ENCODE measurements around the gene TSPAN18. TPM values are rescaled to one million over a fixed set of nuclear protein-coding genes. Genes with fewer than 3 reads are reported as not detected.
A peak's percentile ranks its signal among the peaks of the same experiment; 100 is the strongest.

The TSPAN18 gene
- polyA plus RNA-seq, 4 donors = 53.1 to 61.4 (median 57.6) TPM

DNA sequence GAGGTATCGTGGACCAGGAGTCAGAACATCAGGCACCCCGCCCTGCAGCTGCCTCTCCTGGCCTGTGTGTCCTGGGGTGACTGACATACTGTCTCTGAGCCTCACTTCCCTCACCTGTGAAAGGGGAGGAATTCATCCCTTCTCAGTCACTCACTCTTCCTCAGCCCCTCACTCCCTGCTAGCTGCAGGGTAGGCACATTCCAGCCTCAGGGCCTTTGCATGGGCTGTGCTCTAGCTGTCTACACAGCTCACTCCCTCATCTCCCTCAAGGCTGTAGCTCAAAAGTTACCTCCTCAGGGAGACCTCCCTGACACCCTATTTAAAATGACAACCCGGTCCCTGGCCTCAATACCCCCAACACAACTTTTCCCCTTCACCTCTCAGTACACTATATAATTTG lies 221.4 kb downstream of the TSPAN18 start:
- DNase-seq (ENCODE audit: low read depth in 4 of 4, low spot score in 3 of 4) = no peak

DNA sequence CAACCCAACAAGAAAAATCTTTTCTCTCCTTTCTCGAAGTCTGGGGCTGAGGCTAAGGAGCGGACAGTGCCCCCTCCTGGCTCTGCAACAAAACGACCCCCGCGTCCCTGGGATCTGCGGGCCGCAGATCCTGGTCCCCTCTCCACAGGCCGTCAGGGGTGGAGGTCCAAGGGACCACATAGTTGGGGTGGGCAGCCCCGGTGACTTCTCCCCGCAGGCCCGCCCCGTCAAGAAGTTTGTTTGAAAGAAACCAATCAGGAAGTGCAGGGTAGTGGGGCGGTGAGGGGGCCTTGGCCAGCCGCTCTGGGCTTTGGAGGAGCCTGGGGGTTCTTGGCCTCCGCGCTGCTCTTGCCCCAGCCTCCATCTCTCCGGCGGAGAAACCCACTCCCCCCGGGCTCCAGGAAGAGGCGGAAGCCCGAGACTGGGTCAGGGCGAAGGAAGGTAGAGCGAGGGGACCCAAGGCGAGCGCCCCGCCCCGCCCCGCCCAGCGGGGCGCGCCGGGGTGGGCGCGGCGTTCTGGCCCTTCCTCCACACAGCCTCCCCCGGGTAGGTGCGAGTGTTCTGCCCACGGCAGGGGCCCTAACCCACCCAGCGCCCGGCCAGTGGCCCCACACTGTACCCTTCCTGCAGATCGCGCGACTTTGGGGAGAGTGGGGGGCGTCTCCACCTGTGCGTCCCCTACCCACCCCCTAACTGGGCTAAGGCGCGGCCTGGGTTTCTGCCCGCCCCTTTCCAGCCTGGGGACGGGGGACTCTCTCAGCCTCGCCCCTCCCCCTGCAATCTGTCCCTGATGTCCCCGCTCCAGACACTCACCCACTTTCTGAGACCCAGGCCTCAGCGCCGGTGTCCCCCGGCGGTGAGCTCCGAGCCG lies 222.6 kb downstream of the TSPAN18 start:
- peak in 1 of 4 donors; percentile 40 for DNase-seq (ENCODE audit: low read depth in 4 of 4, low spot score in 3 of 4)

DNA sequence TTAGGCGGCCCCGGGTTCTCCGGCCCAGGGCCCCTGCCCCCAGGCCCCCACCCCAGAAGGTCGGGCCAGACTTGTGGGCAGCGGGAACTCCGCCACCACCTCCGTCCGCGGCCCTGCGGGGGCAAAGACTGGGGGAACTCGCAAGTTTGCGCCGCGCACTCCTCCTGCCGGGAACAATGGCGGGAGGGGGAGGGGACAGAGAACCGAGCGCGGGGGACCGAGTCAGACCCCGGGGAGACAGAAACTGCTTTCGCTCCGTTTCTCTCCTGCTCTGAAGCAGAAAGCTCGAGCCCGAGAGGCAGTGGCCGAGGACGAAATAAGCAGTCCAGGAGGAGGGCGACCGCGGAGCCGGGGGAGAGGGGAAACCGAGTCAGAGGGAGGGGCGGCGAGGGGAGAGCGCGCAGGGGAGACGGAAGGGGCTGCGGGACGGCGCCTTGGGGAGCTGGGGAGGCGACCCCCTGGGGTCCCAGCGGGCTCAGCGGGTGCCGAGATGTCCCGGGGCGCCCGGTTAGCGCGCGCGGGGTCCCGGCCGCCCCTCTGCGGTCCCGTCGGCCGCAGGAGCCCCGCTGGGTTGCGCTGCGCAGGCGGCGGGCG lies 223.4 kb downstream of the TSPAN18 start:
- no peak for DNase-seq (ENCODE audit: low read depth in 4 of 4, low spot score in 3 of 4)

DNA sequence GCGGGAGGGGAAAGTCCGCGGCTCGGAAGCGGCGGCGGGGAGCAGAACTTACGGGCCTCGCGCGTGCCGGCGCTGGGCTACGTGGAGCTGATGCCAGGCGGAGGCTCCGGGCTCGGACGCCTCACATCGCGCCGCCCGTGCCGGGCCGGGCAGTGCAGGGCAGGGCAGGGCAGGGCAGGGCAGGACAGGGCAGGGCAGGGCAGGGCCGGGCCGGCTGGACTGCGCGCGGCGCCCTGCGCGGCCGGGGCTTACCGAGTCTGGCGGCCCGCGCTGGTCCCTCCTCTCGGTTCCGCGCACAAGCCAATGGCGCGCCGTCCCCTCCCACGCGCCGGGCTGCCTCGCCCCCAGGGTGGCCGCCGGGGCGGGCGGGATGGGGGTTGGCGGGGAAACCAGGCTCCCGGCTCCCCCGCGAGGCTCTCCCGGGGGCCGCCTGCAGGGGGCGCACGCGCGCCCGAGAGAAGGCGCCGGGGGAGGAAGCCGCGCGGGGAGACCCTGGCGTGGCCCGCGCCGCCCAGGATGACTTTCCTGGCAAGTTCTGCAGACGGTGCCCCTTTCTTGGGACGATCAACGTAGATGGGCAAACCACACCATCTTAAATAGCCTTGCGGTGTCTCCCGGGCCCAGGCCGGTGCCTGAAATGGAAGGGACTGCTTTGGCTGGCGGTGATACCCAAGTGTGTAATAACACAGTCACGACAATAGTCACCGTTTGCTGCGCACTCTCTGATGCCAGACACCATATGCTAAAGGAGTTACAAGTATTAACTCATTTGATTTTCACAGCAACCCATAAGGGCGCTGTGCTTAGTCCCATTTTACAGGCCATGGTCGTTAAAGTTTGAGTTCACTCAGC lies 224.1 kb downstream of the TSPAN18 start, which contains the start of gene TP53I11:
Gene TP53I11, minus strand, starts transcription at position 259 of the 852 bp plus-strand sequence. CDS start 12,548 bp downstream, outside the sequence.
- peak in 2 of 4 donors; percentile 54 for DNase-seq (ENCODE audit: low read depth in 4 of 4, low spot score in 3 of 4)

DNA sequence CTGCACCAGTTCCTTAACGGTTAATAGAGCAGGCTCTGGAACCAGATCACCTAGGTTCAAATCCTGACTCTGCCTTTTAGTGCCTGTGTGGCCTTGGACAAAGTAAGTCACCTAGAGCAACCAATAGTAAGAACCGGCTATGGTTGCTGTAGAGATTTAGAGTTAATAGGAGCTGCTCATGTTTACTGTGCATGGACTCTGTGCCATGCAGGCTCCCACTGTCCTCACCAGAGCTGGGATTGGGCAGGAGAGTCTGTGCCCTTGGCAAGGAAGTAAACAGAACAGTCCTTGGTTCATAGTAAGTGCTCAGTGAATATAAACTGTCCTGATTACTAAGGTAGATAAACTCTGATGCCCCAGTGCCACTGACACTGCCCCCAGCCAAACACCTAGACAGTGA lies 225.3 kb downstream of the TSPAN18 start:
- no peak for DNase-seq (ENCODE audit: low read depth in 4 of 4, low spot score in 3 of 4)

DNA sequence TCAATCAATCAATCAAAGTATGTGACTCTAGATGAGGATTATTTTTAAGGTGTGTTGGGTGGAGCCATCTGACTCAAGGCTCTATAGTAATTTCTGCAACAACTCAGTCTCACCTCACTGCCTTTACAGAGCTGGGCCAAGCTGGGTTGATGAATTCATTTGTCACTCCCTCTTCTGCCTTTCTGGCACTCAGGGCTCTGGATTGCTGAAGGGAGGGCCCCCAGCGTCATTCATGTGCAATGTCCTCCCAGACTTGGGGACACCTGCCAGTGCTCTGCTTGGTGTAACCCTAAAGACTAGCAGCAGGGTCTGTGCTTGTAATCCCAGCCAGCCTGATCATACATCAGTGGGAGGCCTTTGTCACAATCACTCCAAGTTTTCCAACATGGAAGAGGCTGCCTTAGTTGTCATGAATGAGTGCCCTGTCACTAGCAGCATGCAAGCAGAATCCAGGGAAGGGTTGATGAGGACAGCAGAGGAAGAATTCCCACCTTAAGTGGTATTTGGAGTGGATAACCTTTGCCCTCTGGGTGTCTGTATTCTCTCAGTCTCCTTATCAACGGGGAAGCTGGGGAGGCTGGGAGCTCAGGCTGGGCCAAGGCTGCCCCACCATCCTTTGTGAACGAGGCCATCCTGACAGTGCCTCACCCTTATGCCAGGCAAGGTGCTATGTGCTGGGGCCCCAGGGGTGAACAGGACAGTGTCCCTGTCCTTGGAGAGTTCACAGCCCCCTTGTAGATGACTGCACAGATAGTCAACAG lies 225.9 kb downstream of the TSPAN18 start:
- DNase-seq (ENCODE audit: low read depth in 4 of 4, low spot score in 3 of 4) = no peak

DNA sequence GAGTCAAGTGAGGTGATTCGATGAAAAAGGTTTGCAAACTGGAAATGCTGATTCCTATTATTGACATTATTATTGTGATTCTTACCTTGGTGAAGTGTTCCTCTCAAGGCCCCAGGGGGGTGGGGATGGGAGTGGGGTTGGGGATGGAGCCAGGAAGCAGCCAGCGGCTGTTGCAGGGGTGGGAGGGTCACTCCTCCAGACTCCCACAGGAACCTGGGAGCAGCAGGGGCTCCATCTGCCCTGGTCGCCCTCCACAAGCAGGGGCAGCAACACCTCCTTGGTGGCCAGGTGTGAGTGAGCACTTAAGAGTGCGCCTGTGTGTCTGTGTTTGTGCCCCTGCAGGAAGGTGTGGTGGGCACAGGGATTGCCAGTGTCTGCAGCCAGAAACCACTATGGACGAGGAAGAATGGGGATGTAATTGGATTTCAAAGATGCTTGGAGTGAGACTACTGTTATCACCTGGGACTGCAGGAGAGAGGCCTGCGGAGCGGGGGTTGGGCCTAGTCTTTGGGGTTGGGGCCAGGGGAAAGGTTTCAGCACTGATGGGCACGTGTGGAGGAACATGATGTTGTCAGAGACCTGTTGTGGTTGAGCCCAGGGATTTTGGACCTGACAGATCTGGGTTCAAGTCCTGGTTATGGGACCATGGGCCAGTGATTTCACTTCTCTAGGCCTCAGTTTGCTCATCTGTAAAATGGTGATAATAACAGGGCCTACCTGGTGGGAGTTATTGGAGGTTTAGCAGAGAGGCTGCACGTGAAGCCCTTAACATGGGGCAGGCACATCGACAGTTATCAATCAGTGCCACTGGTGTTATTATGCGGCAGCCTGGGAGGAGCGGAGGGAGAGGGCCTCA lies 227.5 kb downstream of the TSPAN18 start:
- no peak for DNase-seq (ENCODE audit: low read depth in 4 of 4, low spot score in 3 of 4)

DNA sequence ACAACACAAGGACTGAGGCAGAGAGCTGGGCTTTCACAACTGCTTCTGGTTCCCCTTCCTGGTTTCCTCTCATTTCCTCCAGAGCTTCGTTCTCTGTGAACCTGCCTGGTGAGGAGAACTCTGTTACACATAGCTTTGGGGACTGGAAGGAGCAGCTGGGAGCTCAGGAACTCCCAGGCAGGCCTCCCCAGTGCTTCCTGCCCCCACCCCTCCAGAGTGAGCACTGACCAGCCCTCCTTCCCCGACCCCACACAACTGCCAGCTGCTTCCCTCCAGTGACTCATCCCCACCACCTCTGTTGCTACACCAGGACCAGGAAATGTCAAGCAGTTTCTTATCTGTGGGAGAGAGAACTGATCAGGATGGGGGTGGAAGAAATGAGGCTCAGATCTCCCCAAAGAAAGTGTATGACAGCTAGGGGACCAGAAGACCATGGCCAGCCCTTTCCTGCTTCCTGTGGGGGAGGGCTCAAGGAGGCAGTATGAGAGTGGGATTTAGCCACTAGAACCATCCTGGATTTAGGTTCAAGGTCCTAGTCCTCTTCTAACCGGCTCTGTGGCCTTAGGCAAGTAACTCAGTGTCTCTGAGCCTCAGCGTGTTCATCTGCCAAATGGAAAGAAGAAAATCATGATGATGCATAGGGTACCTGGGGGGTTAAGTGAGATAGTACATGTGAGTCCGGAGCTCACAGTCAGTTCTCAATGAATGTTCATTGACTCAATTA lies 228.4 kb downstream of the TSPAN18 start:
- DNase-seq (ENCODE audit: low read depth in 4 of 4, low spot score in 3 of 4) = no peak

DNA sequence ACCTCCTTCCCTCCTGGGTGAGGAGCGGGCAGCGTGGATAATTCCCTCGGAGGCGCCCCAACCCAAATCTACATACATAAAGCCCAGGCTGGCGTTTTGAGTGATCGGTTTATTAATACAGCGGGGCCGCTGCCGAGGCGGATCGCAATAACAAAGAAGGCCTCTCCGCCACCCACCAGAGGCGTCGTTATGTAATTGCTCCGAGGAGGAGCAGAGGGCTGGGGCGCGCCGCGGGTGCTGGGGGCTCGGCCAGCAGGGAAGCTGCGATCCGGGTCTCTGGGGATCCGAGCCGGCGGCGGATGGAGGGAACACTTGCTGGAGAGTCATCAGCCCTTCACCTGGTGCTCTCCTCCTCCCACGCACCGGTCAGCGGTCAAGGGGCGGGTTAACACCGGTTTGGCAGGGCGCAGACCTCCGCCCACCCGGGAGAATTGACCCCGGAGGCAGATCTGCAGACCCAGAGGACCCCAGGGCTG lies 230.3 kb downstream of the TSPAN18 start:
- no peak for DNase-seq (ENCODE audit: low read depth in 4 of 4, low spot score in 3 of 4)

DNA sequence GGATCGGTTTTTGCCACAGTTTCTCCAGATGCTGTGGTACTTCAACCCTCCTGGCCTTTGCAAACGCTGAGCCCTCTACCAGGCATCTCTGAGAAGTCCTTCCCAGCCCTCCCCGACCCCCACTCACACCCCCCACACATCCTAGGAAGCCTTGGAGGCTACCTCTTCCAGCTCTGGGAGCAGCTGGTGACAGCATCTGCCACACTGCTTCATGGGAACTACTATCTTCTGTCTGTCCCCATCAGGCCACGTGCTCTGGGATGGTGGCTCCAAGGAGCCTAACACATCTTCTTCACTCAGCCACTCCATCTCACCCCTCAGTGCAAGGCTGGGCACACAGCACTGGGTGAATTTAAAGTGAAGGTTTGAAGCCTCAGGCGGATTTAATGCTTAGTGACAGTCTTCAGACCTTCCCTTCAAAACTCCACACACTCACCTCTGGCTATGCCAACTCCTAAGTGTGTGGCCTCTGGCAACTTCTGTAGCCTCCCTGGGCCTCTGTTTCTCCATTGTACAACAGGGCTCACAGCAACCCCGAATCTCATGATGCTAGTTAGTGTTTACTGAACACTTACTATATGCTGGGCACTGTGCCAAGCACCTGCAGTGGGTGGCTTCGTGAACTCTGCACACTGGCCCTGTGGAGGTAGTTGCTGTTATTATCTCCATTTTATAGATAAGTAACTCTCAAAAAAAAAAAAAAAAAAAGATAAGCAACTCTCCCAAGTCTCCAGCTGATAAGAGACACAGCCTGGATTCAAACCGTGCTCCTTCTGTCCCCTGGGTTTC lies 231.2 kb downstream of the TSPAN18 start:
- DNase-seq (ENCODE audit: low read depth in 4 of 4, low spot score in 3 of 4) = no peak

DNA sequence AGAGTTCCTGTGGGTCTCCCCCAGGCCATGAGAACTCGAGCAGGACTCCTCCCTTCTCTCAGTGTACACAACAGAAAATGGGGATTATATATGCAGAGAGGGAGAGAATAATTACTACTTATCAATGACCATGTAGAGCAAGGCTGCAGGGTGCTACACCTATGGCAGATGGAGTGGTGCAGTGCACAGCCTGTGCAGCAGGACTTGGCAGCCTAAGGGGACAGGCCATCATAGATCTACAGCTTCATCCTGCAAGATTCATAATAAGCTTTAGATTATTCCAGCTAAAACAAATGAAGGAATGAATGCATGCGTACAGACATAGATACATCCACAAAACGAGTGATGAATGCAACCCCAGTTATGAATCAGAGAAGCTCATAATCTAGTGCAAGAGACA lies 232.3 kb downstream of the TSPAN18 start:
- no peak for DNase-seq (ENCODE audit: low read depth in 4 of 4, low spot score in 3 of 4)

DNA sequence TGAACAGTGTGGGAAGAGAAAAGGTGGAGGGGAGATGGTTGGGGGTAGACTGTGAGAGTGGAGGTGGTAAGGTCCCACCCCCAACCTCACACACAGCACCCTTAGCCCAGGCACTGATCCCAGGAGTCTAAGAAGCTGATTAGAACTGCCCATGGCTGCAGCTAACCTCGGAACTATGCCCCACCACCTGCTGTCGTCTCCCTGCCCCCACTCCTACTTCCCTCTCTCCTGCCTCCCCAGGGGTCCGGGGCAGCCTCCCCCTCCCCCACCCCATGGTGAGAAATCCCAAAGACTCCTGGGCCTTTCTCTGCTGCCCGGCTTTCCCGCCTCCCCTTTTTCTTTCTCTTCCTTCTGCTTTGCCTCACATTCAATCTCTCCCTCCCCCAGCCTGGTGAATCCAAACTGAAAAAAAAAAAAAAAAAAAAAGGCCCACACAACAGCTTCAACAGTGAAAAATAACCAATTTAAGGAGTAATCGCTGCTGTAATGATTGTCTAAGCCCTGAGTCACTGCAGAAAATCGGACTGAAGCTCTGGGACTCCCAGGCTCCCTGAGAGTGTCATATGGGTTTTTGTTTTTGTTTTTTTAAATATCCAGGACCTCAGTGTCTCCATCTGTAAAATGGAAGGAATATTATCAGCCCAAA lies 233.6 kb downstream of the TSPAN18 start:
- DNase-seq (ENCODE audit: low read depth in 4 of 4, low spot score in 3 of 4) = no peak

DNA sequence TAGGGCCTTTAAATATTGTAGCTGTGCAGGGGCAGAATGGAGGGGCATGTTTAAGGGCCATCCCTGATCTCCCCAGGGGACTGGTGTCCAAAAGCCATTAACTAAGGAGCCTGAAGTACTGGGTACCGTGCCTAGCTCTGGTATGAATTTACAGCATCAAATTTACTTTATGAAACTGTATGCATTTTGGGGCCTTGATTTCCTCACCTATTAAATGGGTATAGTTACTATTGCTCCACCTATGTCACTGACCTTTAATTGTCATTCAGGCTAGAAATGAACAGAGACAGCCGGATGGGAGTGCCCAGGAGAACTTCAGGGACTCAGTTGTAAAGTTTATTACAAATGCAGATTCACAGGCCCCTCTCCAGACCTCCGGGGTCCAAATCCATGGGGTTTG lies 235.7 kb downstream of the TSPAN18 start:
- no peak for DNase-seq (ENCODE audit: low read depth in 4 of 4, low spot score in 3 of 4)

DNA sequence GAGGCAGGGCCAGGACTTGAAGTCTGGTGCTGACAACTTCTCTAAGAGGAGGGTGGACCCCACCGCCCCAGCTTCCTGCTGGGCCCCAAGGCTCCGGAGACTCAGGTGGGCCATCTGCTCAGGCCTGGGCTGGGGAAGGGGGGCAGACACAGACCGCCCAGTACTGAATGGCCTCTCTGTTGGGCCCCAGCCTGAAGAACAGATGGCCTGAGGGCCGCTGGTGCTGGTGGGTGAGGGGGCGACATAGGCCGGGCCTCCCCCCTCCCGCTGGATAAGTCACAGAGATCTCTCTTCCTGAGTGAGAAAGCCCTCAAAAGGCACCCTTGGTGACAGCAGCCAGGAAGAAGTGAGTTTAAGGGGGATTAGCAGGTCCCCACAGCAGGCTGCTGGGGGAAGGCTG lies 236.4 kb downstream of the TSPAN18 start:
- no peak for DNase-seq (ENCODE audit: low read depth in 4 of 4, low spot score in 3 of 4)

DNA sequence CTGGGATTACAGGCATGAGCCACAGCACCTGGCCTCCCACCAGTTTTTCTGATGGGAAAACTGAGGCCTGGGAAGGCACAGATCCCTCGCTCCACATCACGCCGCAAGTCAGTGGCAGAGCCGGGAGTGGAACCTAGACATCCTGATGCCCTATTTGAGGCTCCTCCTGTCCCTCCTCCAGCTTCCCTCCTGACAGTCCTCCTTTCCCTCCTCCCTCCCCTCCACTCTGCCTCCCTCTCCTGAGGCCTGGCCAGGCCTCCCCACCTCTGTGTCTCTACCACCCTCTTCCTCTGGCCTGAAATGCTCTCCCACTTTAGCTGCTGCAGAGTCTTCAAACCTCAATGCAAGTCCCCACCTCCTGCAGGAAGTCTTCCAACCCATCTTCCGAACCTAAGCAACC lies 237.2 kb downstream of the TSPAN18 start:
- no peak for DNase-seq (ENCODE audit: low read depth in 4 of 4, low spot score in 3 of 4)

DNA sequence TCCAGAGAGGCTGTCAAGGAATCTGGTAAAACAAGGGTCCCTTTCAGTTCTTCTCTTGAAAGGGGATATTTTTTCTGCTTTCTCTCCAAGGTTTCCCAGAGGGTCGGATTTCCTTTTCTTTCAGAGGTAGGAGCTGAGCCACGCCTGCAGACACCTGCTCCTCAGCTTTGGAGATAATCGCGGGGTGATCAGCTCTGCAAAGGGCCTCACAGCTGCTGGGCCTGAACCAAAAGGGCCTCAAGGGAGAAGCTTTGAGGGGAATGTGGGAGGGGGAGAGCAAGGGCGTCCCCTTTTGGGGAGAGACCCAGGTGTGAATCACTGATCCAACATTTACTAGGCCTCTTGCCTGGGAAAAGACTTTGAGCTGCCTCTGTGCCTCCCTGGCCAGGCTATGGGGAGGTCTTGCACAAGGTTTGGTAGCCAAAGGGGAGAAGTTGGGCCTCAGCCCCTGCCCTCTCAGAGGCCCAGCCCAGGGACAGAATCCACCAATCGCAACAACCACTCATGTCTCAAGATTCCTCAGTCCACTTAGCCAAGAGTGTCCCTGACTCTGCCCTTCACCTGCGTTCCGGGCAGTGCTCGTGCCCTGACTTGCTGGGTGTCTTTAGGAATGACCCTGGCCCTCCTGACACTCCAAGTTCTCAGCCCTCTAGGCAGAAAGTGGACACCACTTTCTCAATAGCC lies 237.9 kb downstream of the TSPAN18 start:
- no peak for DNase-seq (ENCODE audit: low read depth in 4 of 4, low spot score in 3 of 4)

DNA sequence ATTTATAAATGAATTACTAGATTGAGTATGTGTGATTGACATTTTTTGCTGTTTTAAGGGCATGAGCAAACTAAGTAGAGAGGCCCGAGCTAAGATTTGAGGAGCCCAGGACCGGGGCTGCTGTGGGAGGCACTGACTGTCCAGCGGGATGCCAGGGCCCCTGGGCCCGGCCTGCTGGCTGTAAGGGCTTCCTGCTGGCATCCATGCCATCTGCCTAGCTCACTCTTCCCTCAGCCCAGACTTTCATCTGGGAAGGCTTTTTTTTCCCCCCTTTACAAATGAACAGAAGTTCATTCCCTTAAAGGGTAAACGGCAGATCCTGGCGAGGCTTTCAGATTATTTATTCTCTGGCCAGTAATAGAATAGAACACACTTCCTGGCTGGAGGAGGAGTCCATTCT lies 239.9 kb downstream of the TSPAN18 start:
- no peak for DNase-seq (ENCODE audit: low read depth in 4 of 4, low spot score in 3 of 4)

All from right renal pelvis (tissue), 4 donors.